K562 (cell line): ENCODE measurements around the gene ARL8A. TPM values are rescaled to one million over a fixed set of nuclear protein-coding genes. Genes with fewer than 3 reads are reported as not detected.

Experiments
- ATAC-seq: fragments of 200-7000 bp; cut with Tn5 transposase; 3 replicates; pipeline ENCODE4 v1.9.1; 2020; ENCODE audit warnings: moderate library complexity
- BruUV-seq: library from RNA; stranded (reverse); fragments of 400-500 nt; replicated peaks from 2 replicates; lab custom pipeline; 2021; lab: Mats Ljungman, UMichigan
- CTCF ChIA-PET: fragments of 300-600 bp; formaldehyde crosslinking; extraction: SDS; loops from one replicate; lab custom pipeline; 2021; ENCODE audit warnings: low intra/inter-chr PET ratio; lab: Yijun Ruan, JAX
- POLR2A ChIA-PET: fragments of 300-600, 350-650 bp; sonication (Branson Sonifier 250); formaldehyde crosslinking; extraction: SDS; loops from one replicate; lab custom pipeline; 2021; ENCODE audit warnings: antibody characterized with exemption, inconsistent platforms; lab: Yijun Ruan, JAX
- DNase-seq, 4 experiments: peaks; one replicate each; pipeline versions ENCODE4 v3.0.0 to v3.0.0-alpha.2; 2011 to 2018; ENCODE audit warnings: low spot score in 3 of 4, mixed read lengths in 3 of 4; ENCODE audit errors: extremely low read depth in 1 of 4
- FAIRE-seq: peaks from 2 replicates; lab custom pipeline; 2011; peaks lifted over from hg19 to GRCh38; lab: Jason Lieb, UNC
- H2AFZ ChIP-seq: 2 replicates; pipeline ENCODE4 v1.6.0; 2011; ENCODE audit warnings: low read depth, low read length, control low read depth, inconsistent platforms
- H3K27ac ChIP-seq: fragments of 200-600 bp; 3 replicates; pipeline ENCODE4 v1.8.0; 2011; ENCODE audit warnings: low read depth, mild to moderate bottlenecking, control low read depth, inconsistent platforms, low read length, moderate library complexity, mixed read lengths; ENCODE audit errors: extremely low read depth
- H3K27me3 ChIP-seq, 2 experiments: fragments of 300-600 bp in 1 of 2; 2 replicates in 1 of 2; 3 replicates in 1 of 2; pipeline versions ENCODE4 v1.6.0 to v1.8.0; 2011; ENCODE audit warnings: inconsistent platforms in 2 of 2, low read length in 2 of 2, mild to moderate bottlenecking in 1 of 2, mixed read lengths in 1 of 2, moderate library complexity in 1 of 2; ENCODE audit not compliant: control insufficient read depth in 2 of 2, insufficient read depth in 2 of 2
- H3K36me3 ChIP-seq: fragments of 300-600 bp; 3 replicates; pipeline ENCODE4 v1.8.0; 2011; ENCODE audit warnings: mild to moderate bottlenecking, low read length, inconsistent platforms; ENCODE audit not compliant: control insufficient read depth, insufficient read depth
- H3K4me1 ChIP-seq, 2 experiments: fragments of 200-600 bp in 1 of 2; replicated peaks in 1 of 2; 2 replicates in 1 of 2; 3 replicates in 1 of 2; pipeline versions ENCODE4 v1.5.1 to v1.8.0; 2011; ENCODE audit warnings: inconsistent platforms in 2 of 2, low read length in 2 of 2, mild to moderate bottlenecking in 1 of 2, mixed read lengths in 1 of 2, moderate library complexity in 1 of 2; ENCODE audit not compliant: control insufficient read depth in 2 of 2, insufficient read depth in 2 of 2
- H3K4me2 ChIP-seq: 2 replicates; pipeline ENCODE4 v1.6.1; 2011; ENCODE audit warnings: low read length, control low read depth, inconsistent platforms, mixed read lengths; ENCODE audit not compliant: insufficient read depth
- H3K4me3 ChIP-seq: fragments of 200-600 bp; sonication (generic), shearing (Covaris generic); 2 replicates; pipeline ENCODE4 v1.5.1; 2016; ENCODE audit warnings: control low read depth, inconsistent platforms
- H3K79me2 ChIP-seq: fragments of 200-600 bp; 3 replicates; pipeline ENCODE4 v1.8.0; 2011; ENCODE audit warnings: low read length, inconsistent platforms; ENCODE audit not compliant: control insufficient read depth, insufficient read depth
- H3K9ac ChIP-seq, 2 experiments: 2 replicates each; pipeline versions ENCODE4 v1.6.0 to v1.6.1; 2011; ENCODE audit warnings: low read depth in 2 of 2, low read length in 2 of 2, control low read depth in 1 of 2, inconsistent platforms in 1 of 2, mild to moderate bottlenecking in 1 of 2, mixed read lengths in 1 of 2; ENCODE audit not compliant: insufficient read depth in 1 of 2
- H3K9me1 ChIP-seq: one replicate; pipeline ENCODE4 v1.6.0; 2011; ENCODE audit warnings: inconsistent platforms, mild to moderate bottlenecking, low read length, moderate library complexity; ENCODE audit not compliant: control insufficient read depth, insufficient read depth
- H3K9me3 ChIP-seq: replicated peaks from 2 replicates; pipeline ENCODE4 v1.5.1; 2011; ENCODE audit warnings: low read depth, low read length, inconsistent platforms; ENCODE audit not compliant: control insufficient read depth, insufficient read depth
- H4K20me1 ChIP-seq: replicated peaks from 2 replicates; pipeline ENCODE4 v1.6.1; 2011; ENCODE audit warnings: low read length, inconsistent platforms, mixed read lengths; ENCODE audit not compliant: control insufficient read depth, insufficient read depth
- GMEB1 ChIP-seq: fragments of 250-450 bp; sonication (Bioruptor Pico); IDR thresholded peaks from 2 replicates; pipeline ENCODE4 v1.4.0; 2020; ENCODE audit warnings: mild to moderate bottlenecking
- HNRNPK ChIP-seq: fragments of 200-400 bp; formaldehyde crosslinking; IDR thresholded peaks from one replicate; pipeline ENCODE4 v1.6.1; 2018; ENCODE audit warnings: mild to moderate bottlenecking, low read depth, low read length; ENCODE audit not compliant: poor library complexity, severe bottlenecking
- KDM4B ChIP-seq, 2 experiments: fragments of 450-650 bp in 1 of 2; sonication (generic) in 1 of 2; IDR thresholded peaks; 2 replicates each; pipeline ENCODE4 v1.6.1; 2016 to 2017; ENCODE audit warnings: borderline replicate concordance in 2 of 2, antibody characterized with exemption in 1 of 2, low read depth in 1 of 2, mild to moderate bottlenecking in 1 of 2
- NR0B1 ChIP-seq: fragments of 450-650 bp; IDR thresholded peaks from one replicate; pipeline ENCODE4 v1.6.1; 2018; ENCODE audit warnings: mild to moderate bottlenecking, moderate library complexity; ENCODE audit not compliant: partially characterized antibody
- POLR2A ChIP-seq: fragments of 450-650 bp; conservative IDR thresholded peaks from 2 replicates; pipeline ENCODE4 v1.6.1; 2016
- RERE ChIP-seq: sonication (generic); formaldehyde crosslinking; IDR thresholded peaks from 2 replicates; pipeline ENCODE4 v1.8.0; 2023; ENCODE audit warnings: missing genetic modification reagents, mild to moderate bottlenecking, borderline replicate concordance
- STAT5A ChIP-seq: IDR thresholded peaks from 2 replicates; pipeline ENCODE4 v1.6.1; 2012; ENCODE audit warnings: low read length, inconsistent platforms, borderline replicate concordance
- ZBTB12 ChIP-seq: fragments of 250-450 bp; sonication (Bioruptor Pico); IDR thresholded peaks from 2 replicates; pipeline ENCODE4 v1.4.0; 2020
- ZBTB7A ChIP-seq: IDR thresholded peaks from 2 replicates; pipeline ENCODE4 v1.6.1; 2011; ENCODE audit warnings: low read depth, mild to moderate bottlenecking, low read length, moderate library complexity, borderline replicate concordance; ENCODE audit not compliant: control insufficient read depth
- ZFP30 ChIP-seq: fragments of 250-450 bp; sonication (Bioruptor Pico); IDR thresholded peaks from 2 replicates; pipeline ENCODE4 v1.8.0; 2022; ENCODE audit warnings: moderate library complexity, mild to moderate bottlenecking, inconsistent platforms, borderline replicate concordance
- WGBS: fragments of 100-300 bp; shearing (Covaris generic); methylation state at CpG from one replicate; pipeline ENCODE4 v1.1.6; 2016; ENCODE audit warnings: low coverage, mixed read lengths; ENCODE audit not compliant: insufficient coverage; ENCODE audit errors: missing lambda C conversion rate; 5-methylcytosine and 5-hydroxymethylcytosine counted together
- in situ Hi-C: fragments of 300-500 bp; cut with MboI; formaldehyde crosslinking; loops from 4 replicates; pipeline ENCODE4 v1.15.0; 2018; ENCODE audit warnings: inconsistent platforms, mixed read lengths
- intact Hi-C: fragments of 100-400 bp; cut with micrococcal nuclease; formaldehyde crosslinking; loops from 2 replicates; pipeline ENCODE4 v1.14.2; 2022
- polyA plus RNA-seq, 8 experiments: library from polyadenylated mRNA; depleted of rRNA in 4 of 8; stranded (reverse) in 5 of 8; unstranded in 3 of 8; fragments of >200 nt; fragmentation: Nextera tagmentation in 2 of 8; fragmentation: Illumina TruSeq in 1 of 8; extraction: Ambion mirVana in 2 of 8; extraction: Trizol in 1 of 8; gene quantifications; 2 replicates each; pipeline versions ENCODE4 v1.2.1 to v1.2.3, GENCODE V29; 2011 to 2014; ENCODE audit warnings: inconsistent platforms in 1 of 8, missing spikeins in 1 of 8
- total RNA-seq, 7 experiments: library from RNA; depleted of rRNA in 6 of 7; stranded (reverse); fragments of >200 nt in 6 of 7; fragmentation: Illumina TruSeq in 2 of 7; extraction: Trizol in 2 of 7; gene quantifications; 2 replicates each; pipeline versions ENCODE4 v1.2.1 to v1.2.3, GENCODE V29; 2011 to 2021; ENCODE audit warnings: low replicate concordance in 1 of 7

ARL8A gene
- total and polyA plus RNA-seq, 9 of the 15 experiments (the other 6 are each of a cell fraction or from before 2014, with no cell fraction given): 0.17 to 27.3 (median 15.6) TPM

GRCh38 chr1:202105571-202106339, 38.8 kb downstream of the ARL8A start:
- POLR2A ChIA-PET: interaction anchor here (0.6 to 1.9 kb wide), 11 partner anchors 12 to 456 kb away, joined by 3 to 10 read pairs (median 4); partner anchors contain the start of gene TIMM17A
- peak overlapping the region; percentile 38 to 46; a peak in 3 of 4 replicates for H3K9ac ChIP-seq
- TF ChIP-seq KDM4B (IDR thresholded peaks at IDR 0.05; ENCODE audit: borderline replicate concordance in 2 of 2, low read depth in 1 of 2): no peak
- TF ChIP-seq POLR2A: no peak
- TF ChIP-seq GMEB1: no peak
- TF ChIP-seq HNRNPK: no peak
- peak; percentile 67 for TF ChIP-seq ZBTB12 (CRISPR knock-in tag)
- TF ChIP-seq STAT5A: no peak
- no peak for TF ChIP-seq RERE (CRISPR knock-in tag)
- TF ChIP-seq ZBTB7A: peak; percentile 86; the same call in 1 of the 2 replicates
- no peak for TF ChIP-seq ZFP30 (CRISPR knock-in tag)
- no peak for TF ChIP-seq NR0B1

More at GRCh38 chr1:202105571-202106339, 38.8 kb downstream of the ARL8A start:
- H3K4me1 ChIP-seq: peaks cover 28 to 36% of the 10 kb centered on the region in 2 experiments
- peak overlapping the region; percentile 60 for H3K27ac ChIP-seq
- H4K20me1 ChIP-seq: no peaks in the 10 kb centered on the region
- WGBS: 1% methylated on average over 10 of the region's 10 CpGs
- in situ Hi-C loops (no loop called here), intact Hi-C loops (no loop called here)
- CTCF ChIA-PET: no interaction called here
- no peaks in the 10 kb centered on the region for H3K79me2 ChIP-seq
- ATAC-seq (peak; percentile 96), FAIRE-seq (peak; percentile 90), DNase-seq (peak; percentile 89 to 97 (median 94))
- no peaks in the 10 kb centered on the region for H3K9me3 ChIP-seq
- H3K9me1 ChIP-seq: no peaks in the 10 kb centered on the region
- H3K4me3 ChIP-seq: peak overlapping the region; percentile 3; the same call in 1 of the 2 replicates
- no TSS peak for BruUV-seq
- no peaks in the 10 kb centered on the region for H3K27me3 ChIP-seq
- H3K36me3 ChIP-seq: no peaks in the 10 kb centered on the region
- peak overlapping the region; percentile 73 for H2AFZ ChIP-seq
- H3K4me2 ChIP-seq: peak overlapping the region; percentile 79
